Fibroblast of lung (primary cell): ENCODE results near the gene CTTNBP2NL. TPM values are rescaled to one million over a fixed set of nuclear protein-coding genes. Genes with fewer than 3 reads are reported as not detected.
A peak's percentile ranks its signal among the peaks of the same experiment; 100 is the strongest.

Experiments
- DNase-seq, 2 donors: peaks; one replicate each; pipeline versions ENCODE4 v3.0.0 to v3.0.0-alpha.2; 2010; ENCODE audit warnings: low read depth in 2 of 2
- H2AFZ ChIP-seq: 2 replicates; pipeline ENCODE4 v1.5.1; 2012; ENCODE audit warnings: low read length, control low read depth, inconsistent platforms
- H3K27ac ChIP-seq: 2 replicates; pipeline ENCODE4 v1.5.1; 2011; ENCODE audit warnings: low read length, control low read depth; ENCODE audit not compliant: insufficient read depth
- H3K27me3 ChIP-seq: 2 replicates; pipeline ENCODE4 v1.5.1; 2011; ENCODE audit warnings: mild to moderate bottlenecking, low read length; ENCODE audit not compliant: control insufficient read depth, insufficient read depth
- H3K36me3 ChIP-seq: 2 replicates; pipeline ENCODE4 v1.5.1; 2011; ENCODE audit warnings: low read length; ENCODE audit not compliant: control insufficient read depth, insufficient read depth
- H3K4me1 ChIP-seq: 2 replicates; pipeline ENCODE4 v1.5.1; 2011; ENCODE audit warnings: low read length; ENCODE audit not compliant: control insufficient read depth, insufficient read depth; ENCODE audit errors: extremely low read depth
- H3K4me2 ChIP-seq: 2 replicates; pipeline ENCODE4 v1.5.1; 2011; ENCODE audit warnings: low read length, control low read depth; ENCODE audit not compliant: insufficient read depth; ENCODE audit errors: extremely low read depth
- H3K4me3 ChIP-seq, 4 experiments: fragments of 200-600 bp in 1 of 4; sonication (generic) in 1 of 4; replicated peaks in 1 of 4; 2 replicates each; pipeline ENCODE4 v1.5.1; 2011 to 2016; ENCODE audit warnings: low read length in 4 of 4, low read depth in 3 of 4, mild to moderate bottlenecking in 3 of 4, control low read depth in 2 of 4, inconsistent platforms in 1 of 4, mixed read lengths in 1 of 4; ENCODE audit not compliant: insufficient read depth in 1 of 4; ENCODE audit errors: control extremely low read depth in 1 of 4
- H3K79me2 ChIP-seq: 2 replicates; pipeline ENCODE4 v1.5.1; 2012; ENCODE audit warnings: mild to moderate bottlenecking, low read length, inconsistent platforms; ENCODE audit not compliant: control insufficient read depth, insufficient read depth
- H3K9ac ChIP-seq: 2 replicates; pipeline ENCODE4 v1.5.1; 2011; ENCODE audit warnings: mild to moderate bottlenecking, low read length, control low read depth; ENCODE audit not compliant: insufficient read depth
- H3K9me3 ChIP-seq: 2 replicates; pipeline ENCODE4 v1.5.1; 2012; ENCODE audit warnings: low read depth, low read length; ENCODE audit not compliant: control insufficient read depth, insufficient read depth
- H4K20me1 ChIP-seq: 2 replicates; pipeline ENCODE4 v1.5.1; 2011; ENCODE audit warnings: low read length; ENCODE audit not compliant: control insufficient read depth, insufficient read depth; ENCODE audit errors: extremely low read depth
- EZH2 ChIP-seq: IDR thresholded peaks from 2 replicates; pipeline ENCODE4 v1.5.1; 2012; ENCODE audit warnings: low read length, control low read depth, mild to moderate bottlenecking; ENCODE audit errors: missing control alignments
- polyA minus RNA-seq: library from RNA; depleted of rRNA, polyadenylated mRNA; stranded (reverse); fragments of >200 nt; gene quantifications from 2 replicates; pipeline ENCODE4 v1.2.3, GENCODE V29; 2011; ENCODE audit warnings: low replicate concordance
- polyA plus RNA-seq, 2 donors: library from polyadenylated mRNA; depleted of rRNA in 1 of 2; stranded (reverse) in 1 of 2; unstranded in 1 of 2; fragments of >200 nt; gene quantifications; 2 replicates each; pipeline ENCODE4 v1.2.1, GENCODE V29; 2011 to 2012; ENCODE audit warnings: missing spikeins in 1 of 2
- total RNA-seq: library from RNA; depleted of rRNA; stranded (reverse); fragments of >200 nt; gene quantifications from 2 replicates; pipeline ENCODE4 v1.2.1, GENCODE V29; 2014
- TF ChIP-seq, protein P1 (sequence below), 2 donors: IDR thresholded peaks in 1 of 2; conservative IDR thresholded peaks in 1 of 2; 1 replicate in 1 of 2; 2 replicates in 1 of 2; pipeline ENCODE4 v1.5.1; 2011 to 2012; ENCODE audit warnings: low read length in 2 of 2, control low read depth in 1 of 2, inconsistent platforms in 1 of 2, low read depth in 1 of 2, mild to moderate bottlenecking in 1 of 2

The CTTNBP2NL gene
- total RNA-seq: 11.0 and 18.5 TPM in 2 replicates
- 23.4 and 26.8 TPM in 2 replicates for polyA plus RNA-seq
- polyA plus RNA-seq (2012): 16.3 and 21.7 TPM in 2 replicates
- polyA minus RNA-seq: 11.3 and 11.4 TPM in 2 replicates

- Histone ChIP-seq H3K27ac (peak within 1 kb of the TSS; percentile 97), H4K20me1 (no peaks in the 10 kb centered on the region), H3K79me2 (peaks cover 48% of the 10 kb centered on the region), H3K4me1 (peaks cover 14% of the 10 kb centered on the region), H3K36me3 (no peaks in the 10 kb centered on the region), H3K4me3 (peak within 1 kb of the TSS; percentile 70 to 100 (median 92)), H2AFZ (peak within 1 kb of the TSS; percentile 85), H3K27me3 (no peaks in the 10 kb centered on the region), H3K9me3 (no peaks in the 10 kb centered on the region), H3K9ac (peak within 1 kb of the TSS; percentile 79), H3K4me2 (peak within 1 kb of the TSS; percentile 98)
- peak; percentile 94 to 95 for DNase-seq
- TF ChIP-seq, protein P1, sequence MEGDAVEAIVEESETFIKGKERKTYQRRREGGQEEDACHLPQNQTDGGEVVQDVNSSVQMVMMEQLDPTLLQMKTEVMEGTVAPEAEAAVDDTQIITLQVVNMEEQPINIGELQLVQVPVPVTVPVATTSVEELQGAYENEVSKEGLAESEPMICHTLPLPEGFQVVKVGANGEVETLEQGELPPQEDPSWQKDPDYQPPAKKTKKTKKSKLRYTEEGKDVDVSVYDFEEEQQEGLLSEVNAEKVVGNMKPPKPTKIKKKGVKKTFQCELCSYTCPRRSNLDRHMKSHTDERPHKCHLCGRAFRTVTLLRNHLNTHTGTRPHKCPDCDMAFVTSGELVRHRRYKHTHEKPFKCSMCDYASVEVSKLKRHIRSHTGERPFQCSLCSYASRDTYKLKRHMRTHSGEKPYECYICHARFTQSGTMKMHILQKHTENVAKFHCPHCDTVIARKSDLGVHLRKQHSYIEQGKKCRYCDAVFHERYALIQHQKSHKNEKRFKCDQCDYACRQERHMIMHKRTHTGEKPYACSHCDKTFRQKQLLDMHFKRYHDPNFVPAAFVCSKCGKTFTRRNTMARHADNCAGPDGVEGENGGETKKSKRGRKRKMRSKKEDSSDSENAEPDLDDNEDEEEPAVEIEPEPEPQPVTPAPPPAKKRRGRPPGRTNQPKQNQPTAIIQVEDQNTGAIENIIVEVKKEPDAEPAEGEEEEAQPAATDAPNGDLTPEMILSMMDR (conservative IDR thresholded peaks at IDR 0.05 in 1 of 2, IDR thresholded peaks at IDR 0.05 in 1 of 2; ENCODE audit: low read depth in 1 of 2, low read length in 2 of 2): no peak
- no peak for TF ChIP-seq EZH2
Observed at GRCh38 chr1:112395821-112396652, at the start of gene CTTNBP2NL. Gene CTTNBP2NL (plus strand): TSS chr1:112396214. CDS start chr1:112416166, 19,952 bp downstream.

DNA sequence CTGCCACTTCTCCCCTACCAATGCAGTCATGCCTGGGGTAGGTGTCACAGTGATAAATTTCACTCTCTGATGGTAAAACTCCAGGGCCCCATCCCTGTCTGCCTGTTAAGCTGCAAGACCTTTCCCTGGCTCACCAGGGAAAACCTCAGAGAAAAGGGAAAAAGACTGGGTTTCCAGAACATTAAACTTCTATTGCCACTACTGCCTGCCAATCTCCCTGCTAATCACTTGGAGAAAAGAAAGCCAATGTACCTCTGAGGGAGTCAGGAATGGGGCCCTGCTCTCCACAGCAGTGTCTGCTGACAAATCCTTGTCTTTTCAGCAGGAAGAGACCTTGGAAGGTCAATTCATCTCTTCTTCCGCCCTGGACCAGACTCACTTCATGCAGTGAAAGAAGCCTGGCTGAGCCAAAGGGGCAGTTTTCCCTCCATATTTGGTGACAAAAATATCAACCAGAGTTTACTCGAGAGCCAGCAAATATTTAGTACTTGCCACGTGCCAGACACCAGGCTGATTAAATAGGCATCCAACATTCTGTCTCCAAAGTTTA, 49.1 kb upstream of the CTTNBP2NL start:
- Histone ChIP-seq H3K36me3 (no peaks in the 10 kb centered on the region), H3K9me3 (no peaks in the 10 kb centered on the region), H2AFZ (no peak overlapping the region), H3K27ac (no peak overlapping the region), H3K4me1 (no peaks in the 10 kb centered on the region), H3K79me2 (no peaks in the 10 kb centered on the region), H3K9ac (no peak overlapping the region), H3K4me2 (no peak overlapping the region), H4K20me1 (no peaks in the 10 kb centered on the region), H3K27me3 (peaks cover 4% of the 10 kb centered on the region), H3K4me3 (no peak overlapping the region)
- no peak for TF ChIP-seq EZH2
- TF ChIP-seq, protein P1 (conservative IDR thresholded peaks at IDR 0.05 in 1 of 2, IDR thresholded peaks at IDR 0.05 in 1 of 2; ENCODE audit: low read depth in 1 of 2, low read length in 2 of 2): no peak
- DNase-seq: no peak

- no peak for DNase-seq
- Histone ChIP-seq H4K20me1 (no peaks in the 10 kb centered on the region), H2AFZ (no peak overlapping the region), H3K27me3 (peaks cover 12% of the 10 kb centered on the region), H3K4me3 (no peak overlapping the region), H3K79me2 (no peaks in the 10 kb centered on the region), H3K27ac (no peak overlapping the region), H3K4me2 (no peak overlapping the region), H3K4me1 (peaks cover 15% of the 10 kb centered on the region), H3K9me3 (no peaks in the 10 kb centered on the region), H3K36me3 (no peaks in the 10 kb centered on the region), H3K9ac (no peak overlapping the region)
- no peak for TF ChIP-seq EZH2
- TF ChIP-seq, protein P1 (conservative IDR thresholded peaks at IDR 0.05 in 1 of 2, IDR thresholded peaks at IDR 0.05 in 1 of 2; ENCODE audit: low read depth in 1 of 2, low read length in 2 of 2): no peak
Observed at GRCh38 chr1:112356765-112357164, 39.2 kb upstream of the CTTNBP2NL start.
